Parathyroid adenoma (tissue), 2 donors: Measurements from ENCODE around the gene CD58.

Source experiments
- H2AFZ ChIP-seq: fragments of 300-600 bp; sonication (generic); one replicate; pipeline ENCODE4 v1.7.0; 2017; ENCODE audit warnings: antibody characterized with exemption, mild to moderate bottlenecking
- H3K27ac ChIP-seq: fragments of 300-600 bp; sonication (generic); one replicate; pipeline ENCODE4 v1.7.0; 2017
- H3K27me3 ChIP-seq: fragments of 300-600 bp; sonication (generic); one replicate; pipeline ENCODE4 v1.7.0; 2017; ENCODE audit warnings: low read length; ENCODE audit not compliant: control insufficient read depth, insufficient read depth
- H3K36me3 ChIP-seq: fragments of 300-600 bp; sonication (generic); one replicate; pipeline ENCODE4 v1.7.0; 2017; ENCODE audit warnings: low read length; ENCODE audit not compliant: control insufficient read depth, insufficient read depth
- H3K4me1 ChIP-seq: fragments of 300-600 bp; sonication (generic); one replicate; pipeline ENCODE4 v1.7.0; 2017; ENCODE audit warnings: control low read depth
- H3K4me2 ChIP-seq: fragments of 300-600 bp; sonication (generic); one replicate; pipeline ENCODE4 v1.7.0; 2017; ENCODE audit warnings: low read length
- H3K4me3 ChIP-seq: fragments of 300-600 bp; sonication (generic); one replicate; pipeline ENCODE4 v1.7.0; 2017; ENCODE audit warnings: low read depth, low read length
- H3K79me2 ChIP-seq: fragments of 300-600 bp; sonication (generic); one replicate; pipeline ENCODE4 v1.7.0; 2017; ENCODE audit warnings: control low read depth
- H3K9ac ChIP-seq: fragments of 300-600 bp; sonication (generic); one replicate; pipeline ENCODE4 v1.7.0; 2017; ENCODE audit warnings: mild to moderate bottlenecking
- H3K9me3 ChIP-seq: fragments of 300-600 bp; sonication (generic); one replicate; pipeline ENCODE4 v1.7.0; 2017; ENCODE audit warnings: low read length; ENCODE audit not compliant: control insufficient read depth
- TF ChIP-seq, protein P1 (sequence below): fragments of 300-600 bp; sonication (generic); IDR thresholded peaks from one replicate; pipeline ENCODE4 v1.7.0; 2017; ENCODE audit warnings: antibody characterized with exemption, mild to moderate bottlenecking
- donor health status: primary hyperparathyroidism.

Gene CD58

DNA sequence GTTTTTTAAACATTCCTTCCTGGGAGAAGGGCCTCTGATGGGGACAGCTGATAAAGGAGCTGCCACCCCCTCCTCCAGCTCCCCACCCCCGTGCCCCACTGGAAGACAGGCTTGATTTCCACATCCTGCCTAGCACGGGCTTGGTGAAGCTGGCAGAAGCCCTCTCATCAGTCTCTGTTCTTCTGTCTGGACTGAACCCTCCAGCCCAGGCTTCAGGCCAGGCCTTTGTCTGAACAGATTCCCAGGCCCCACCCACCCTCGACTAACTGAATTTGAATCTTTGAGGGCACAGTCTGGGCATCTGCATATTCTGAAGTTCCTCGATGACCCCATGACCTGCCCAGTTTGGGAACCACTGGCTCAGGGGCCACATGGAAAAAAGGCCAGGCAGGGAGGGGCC lies 75.3 kb downstream of the CD58 start:
- no peaks in the 10 kb centered on the region for H3K4me1 ChIP-seq
- no peak overlapping the region for H3K27ac ChIP-seq
- H3K27me3 ChIP-seq = no peaks in the 10 kb centered on the region
- TF ChIP-seq, protein P1, sequence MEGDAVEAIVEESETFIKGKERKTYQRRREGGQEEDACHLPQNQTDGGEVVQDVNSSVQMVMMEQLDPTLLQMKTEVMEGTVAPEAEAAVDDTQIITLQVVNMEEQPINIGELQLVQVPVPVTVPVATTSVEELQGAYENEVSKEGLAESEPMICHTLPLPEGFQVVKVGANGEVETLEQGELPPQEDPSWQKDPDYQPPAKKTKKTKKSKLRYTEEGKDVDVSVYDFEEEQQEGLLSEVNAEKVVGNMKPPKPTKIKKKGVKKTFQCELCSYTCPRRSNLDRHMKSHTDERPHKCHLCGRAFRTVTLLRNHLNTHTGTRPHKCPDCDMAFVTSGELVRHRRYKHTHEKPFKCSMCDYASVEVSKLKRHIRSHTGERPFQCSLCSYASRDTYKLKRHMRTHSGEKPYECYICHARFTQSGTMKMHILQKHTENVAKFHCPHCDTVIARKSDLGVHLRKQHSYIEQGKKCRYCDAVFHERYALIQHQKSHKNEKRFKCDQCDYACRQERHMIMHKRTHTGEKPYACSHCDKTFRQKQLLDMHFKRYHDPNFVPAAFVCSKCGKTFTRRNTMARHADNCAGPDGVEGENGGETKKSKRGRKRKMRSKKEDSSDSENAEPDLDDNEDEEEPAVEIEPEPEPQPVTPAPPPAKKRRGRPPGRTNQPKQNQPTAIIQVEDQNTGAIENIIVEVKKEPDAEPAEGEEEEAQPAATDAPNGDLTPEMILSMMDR = no peak
- no peaks in the 10 kb centered on the region for H3K9me3 ChIP-seq
- H3K4me3 ChIP-seq = no peak overlapping the region
- no peak overlapping the region for H3K4me2 ChIP-seq
- H3K79me2 ChIP-seq = no peaks in the 10 kb centered on the region
- H3K36me3 ChIP-seq = no peaks in the 10 kb centered on the region
- no peak overlapping the region for H2AFZ ChIP-seq
- H3K9ac ChIP-seq = no peak overlapping the region

DNA sequence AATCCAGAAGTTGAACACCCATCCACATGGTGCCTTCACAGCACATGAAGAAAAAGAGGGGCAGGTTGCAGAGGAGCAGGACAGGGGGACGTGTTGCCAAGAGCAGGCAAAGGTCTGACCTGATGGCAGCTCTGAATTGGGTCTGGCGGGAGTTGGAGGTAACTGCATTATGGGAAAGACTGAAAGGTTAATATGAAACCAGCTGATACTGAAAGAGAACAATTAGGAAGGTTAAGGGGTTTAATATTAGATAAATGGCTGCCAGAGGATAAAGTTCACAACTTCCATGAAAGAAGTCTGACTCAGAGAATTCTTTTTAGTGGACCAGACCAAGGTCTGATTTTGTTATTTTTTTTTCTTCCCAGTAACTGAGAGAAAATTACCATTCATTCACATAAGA lies 76.1 kb downstream of the CD58 start:
- H3K27me3 ChIP-seq = no peaks in the 10 kb centered on the region
- no peaks in the 10 kb centered on the region for H3K9me3 ChIP-seq
- no peak overlapping the region for H3K4me3 ChIP-seq
- no peak overlapping the region for H3K4me2 ChIP-seq
- no peak overlapping the region for H3K9ac ChIP-seq
- H2AFZ ChIP-seq = no peak overlapping the region
- no peaks in the 10 kb centered on the region for H3K4me1 ChIP-seq
- H3K79me2 ChIP-seq = no peaks in the 10 kb centered on the region
- H3K27ac ChIP-seq = no peak overlapping the region
- TF ChIP-seq, protein P1 = no peak
- H3K36me3 ChIP-seq = no peaks in the 10 kb centered on the region

DNA sequence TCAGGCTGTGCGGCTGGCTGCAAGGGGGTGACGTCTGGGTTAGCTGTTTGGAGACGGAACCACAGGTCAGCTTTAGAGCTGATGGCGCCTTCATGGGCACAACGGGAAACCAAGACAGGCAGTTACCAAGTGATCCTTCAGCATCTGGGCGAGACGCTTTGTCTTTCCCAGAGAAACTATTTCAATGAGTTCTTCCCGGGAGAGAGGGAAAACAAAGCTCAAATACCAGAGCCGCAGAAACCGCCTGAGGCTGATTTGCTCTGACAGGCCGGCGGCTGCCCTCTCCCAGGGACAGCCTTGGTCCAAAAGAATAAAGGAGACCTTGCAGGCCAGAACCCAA lies 76.5 kb downstream of the CD58 start:
- TF ChIP-seq, protein P1 = no peak
- Histone ChIP-seq H3K79me2 (no peaks in the 10 kb centered on the region), H2AFZ (no peak overlapping the region), H3K4me2 (no peak overlapping the region), H3K4me1 (no peaks in the 10 kb centered on the region), H3K4me3 (no peak overlapping the region), H3K9me3 (no peaks in the 10 kb centered on the region), H3K27ac (no peak overlapping the region), H3K27me3 (no peaks in the 10 kb centered on the region), H3K36me3 (no peaks in the 10 kb centered on the region), H3K9ac (no peak overlapping the region)

DNA sequence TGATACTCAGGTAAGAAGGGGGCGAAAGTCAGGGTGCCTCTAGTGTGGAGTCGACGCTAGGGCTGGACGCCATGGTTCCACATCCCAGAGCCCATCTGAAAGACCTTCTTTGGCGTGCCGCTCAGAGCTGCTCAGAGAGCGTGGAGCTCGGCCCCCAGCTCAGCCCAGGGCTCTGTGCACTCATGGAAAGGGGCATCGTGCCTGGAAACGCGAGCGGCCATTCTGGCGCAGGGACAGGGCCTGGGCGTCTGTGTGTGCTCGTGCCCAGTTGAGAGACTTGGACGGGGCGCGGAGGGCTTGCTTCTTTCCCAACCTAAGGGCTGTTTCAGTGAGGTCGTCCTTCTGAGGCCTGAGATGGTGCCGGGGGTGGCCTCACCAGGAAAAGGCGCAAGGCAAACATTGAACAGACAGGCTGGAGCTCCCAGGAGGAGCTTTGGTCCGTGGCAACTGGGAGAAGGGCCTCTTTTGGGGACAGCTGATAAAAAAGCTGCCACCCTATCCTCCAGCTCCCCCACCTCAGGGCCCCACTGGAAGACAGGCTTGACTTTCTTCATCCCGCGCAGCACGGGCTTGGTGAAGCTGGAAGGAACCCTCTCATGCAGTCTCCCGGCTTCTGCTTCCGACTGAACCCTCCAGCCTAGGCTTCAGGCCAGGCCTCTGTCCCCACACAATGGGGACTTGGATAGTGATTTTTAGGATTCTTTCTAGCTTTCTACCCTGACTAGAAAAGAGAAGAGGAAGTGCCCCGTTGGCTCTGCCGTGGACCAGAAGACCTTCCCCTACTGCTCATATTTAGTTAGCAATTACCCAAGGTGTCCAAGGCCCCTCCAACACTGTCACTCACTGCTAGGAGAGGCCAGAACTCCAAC lies 77.1 kb downstream of the CD58 start:
- no peaks in the 10 kb centered on the region for H3K36me3 ChIP-seq
- no peak overlapping the region for H3K27ac ChIP-seq
- no peaks in the 10 kb centered on the region for H3K27me3 ChIP-seq
- H3K79me2 ChIP-seq = no peaks in the 10 kb centered on the region
- no peaks in the 10 kb centered on the region for H3K9me3 ChIP-seq
- no peak overlapping the region for H3K4me2 ChIP-seq
- H2AFZ ChIP-seq = no peak overlapping the region
- H3K4me1 ChIP-seq = no peaks in the 10 kb centered on the region
- TF ChIP-seq, protein P1 = no peak
- no peak overlapping the region for H3K9ac ChIP-seq
- H3K4me3 ChIP-seq = no peak overlapping the region

DNA sequence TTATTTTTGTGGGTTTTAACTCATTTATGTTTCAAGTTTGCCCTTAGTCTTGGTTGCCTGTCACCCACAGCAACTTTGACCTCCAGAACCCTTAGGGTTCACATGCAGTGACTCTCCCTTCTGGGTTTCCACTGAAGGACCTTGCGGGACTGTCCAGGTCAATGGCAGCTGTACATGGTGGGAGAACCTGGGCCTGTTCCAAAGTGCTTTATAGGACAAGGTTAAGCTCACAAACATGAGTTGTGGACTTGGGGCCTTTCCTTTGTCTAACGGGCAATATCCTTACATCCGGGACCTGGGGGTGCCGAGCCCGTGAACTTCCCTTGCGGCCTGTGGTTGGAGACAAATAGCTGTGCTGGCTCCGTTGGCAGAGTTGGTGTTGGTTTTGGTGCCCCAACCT lies 77.8 kb downstream of the CD58 start:
- Histone ChIP-seq H3K9me3 (no peaks in the 10 kb centered on the region), H3K9ac (no peak overlapping the region), H3K27ac (no peak overlapping the region), H3K4me3 (no peak overlapping the region), H3K4me2 (no peak overlapping the region), H3K36me3 (no peaks in the 10 kb centered on the region), H3K79me2 (no peaks in the 10 kb centered on the region), H2AFZ (no peak overlapping the region), H3K4me1 (no peaks in the 10 kb centered on the region), H3K27me3 (no peaks in the 10 kb centered on the region)
- TF ChIP-seq, protein P1 = no peak
